Fibroblast of skin of left quadriceps (primary cell): Measurements from ENCODE around the gene MYOM1.
A peak's percentile ranks its signal among the peaks of the same experiment; 100 is the strongest.

Source experiments
- DNase-seq, 2 experiments: peaks; one replicate each; pipeline ENCODE4 v3.0.0-alpha.2; 2013; ENCODE audit warnings: low read depth in 2 of 2

Gene MYOM1

GRCh38 chr18:3250237-3251107 lies 30.7 kb upstream of the MYOM1 start:
- peak; percentile 81 to 84 for DNase-seq

GRCh38 chr18:3248658-3249359 lies 29.0 kb upstream of the MYOM1 start:
- DNase-seq = no peak

GRCh38 chr18:3248062-3248657 lies 28.4 kb upstream of the MYOM1 start:
- no peak for DNase-seq

GRCh38 chr18:3247240-3248061 lies 27.7 kb upstream of the MYOM1 start, which contains the start of gene MYL12A:
TSS of gene MYL12A (plus strand) at chr18:3247801. CDS start at chr18:3253248, 5,447 bp downstream.
- peak; percentile 97 to 98 for DNase-seq

GRCh38 chr18:3246635-3247239 lies 27.0 kb upstream of the MYOM1 start:
- no peak for DNase-seq

GRCh38 chr18:3245853-3246634 lies 26.3 kb upstream of the MYOM1 start:
- DNase-seq = peak; percentile 65 to 70

- DNase-seq = no peak
Measured at GRCh38 chr18:3245185-3245564, 25.4 kb upstream of the MYOM1 start.

GRCh38 chr18:3238742-3239141 lies 19.0 kb upstream of the MYOM1 start:
- no peak for DNase-seq

GRCh38 chr18:3236470-3236869 lies 16.7 kb upstream of the MYOM1 start:
- DNase-seq = no peak

GRCh38 chr18:3235846-3236245 lies 16.1 kb upstream of the MYOM1 start:
- DNase-seq = no peak

- no peak for DNase-seq
Measured at GRCh38 chr18:3234457-3234856, 14.7 kb upstream of the MYOM1 start.

GRCh38 chr18:3233433-3234168 lies 13.8 kb upstream of the MYOM1 start:
- DNase-seq = no peak

- DNase-seq = no peak
Measured at GRCh38 chr18:3233004-3233403, 13.2 kb upstream of the MYOM1 start.

GRCh38 chr18:3230401-3231334 lies 10.9 kb upstream of the MYOM1 start:
- no peak for DNase-seq

GRCh38 chr18:3226048-3226447 lies 6.3 kb upstream of the MYOM1 start:
- DNase-seq = no peak

- no peak for DNase-seq
Measured at GRCh38 chr18:3225588-3225987, 5.8 kb upstream of the MYOM1 start.

GRCh38 chr18:3224223-3224622 lies 4.5 kb upstream of the MYOM1 start:
- DNase-seq = no peak

GRCh38 chr18:3223356-3223755 lies 3.6 kb upstream of the MYOM1 start:
- no peak for DNase-seq

GRCh38 chr18:3221496-3221895 lies 1.7 kb upstream of the MYOM1 start:
- no peak for DNase-seq
